NCI-H748 (cell line): ENCODE results near the gene CCDC89.

ENCODE experiments used
- DNase-seq: peaks from one replicate; lab custom pipeline; 2025; ENCODE audit not compliant: unreplicated experiment; lab: John Stamatoyannopoulos, UW

CCDC89 gene

DNA sequence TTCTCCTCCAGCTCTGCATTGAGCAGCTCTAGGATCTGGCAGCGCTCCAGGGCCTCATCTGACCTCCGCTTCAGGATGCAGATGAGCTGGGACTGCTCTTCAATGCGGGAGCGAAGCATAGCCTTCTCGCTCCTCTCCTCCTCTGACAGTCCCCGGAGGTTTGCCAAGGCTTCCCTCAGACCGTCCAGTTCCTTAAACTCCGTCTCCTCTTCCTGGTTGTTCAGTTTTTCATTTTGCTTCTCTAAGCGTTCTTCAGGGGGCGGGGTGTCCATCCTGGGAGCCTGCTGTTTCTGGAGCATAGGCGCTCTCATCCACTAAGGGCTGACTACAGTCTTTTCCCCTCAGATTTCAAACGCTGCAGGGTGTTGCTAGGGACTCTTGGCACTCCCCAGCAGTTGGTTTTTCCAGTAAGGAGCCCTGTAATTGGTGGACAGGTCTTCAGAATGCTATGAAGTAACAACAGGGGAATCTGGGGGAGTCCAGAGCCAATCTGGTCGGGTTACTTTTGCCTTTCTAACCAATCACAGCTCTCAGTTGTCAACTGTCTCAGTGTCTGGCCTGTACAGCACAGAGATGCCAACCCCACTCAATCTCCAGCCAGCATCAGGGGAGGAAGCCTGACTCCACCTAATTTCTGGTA is at the start of gene CCDC89:
Gene CCDC89 (minus strand): TSS at position 376 of the 640 bp plus-strand sequence. CDS start 65 bp downstream, at position 311.
- peak; percentile 94 for DNase-seq

DNA sequence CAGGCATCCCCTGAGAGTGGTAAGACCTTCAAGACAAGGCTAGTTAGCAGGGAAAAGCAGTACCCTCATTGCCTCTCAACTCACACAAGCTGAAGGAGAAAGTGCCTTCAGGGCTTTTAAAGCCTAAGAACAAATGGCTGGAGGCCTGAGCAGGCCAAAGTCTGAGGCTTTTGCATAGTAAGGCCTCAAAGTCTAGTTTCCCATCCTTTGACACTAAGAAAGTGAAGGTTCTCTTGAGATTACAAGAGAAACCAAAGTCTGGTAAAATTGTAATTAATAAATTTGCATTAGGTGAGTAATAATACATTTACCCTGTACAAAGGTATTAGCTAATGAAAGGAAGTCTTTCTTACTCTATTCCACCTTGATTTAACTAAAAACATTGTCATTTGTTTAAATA is 47.0 kb upstream of the CCDC89 start:
- no peak for DNase-seq

DNA sequence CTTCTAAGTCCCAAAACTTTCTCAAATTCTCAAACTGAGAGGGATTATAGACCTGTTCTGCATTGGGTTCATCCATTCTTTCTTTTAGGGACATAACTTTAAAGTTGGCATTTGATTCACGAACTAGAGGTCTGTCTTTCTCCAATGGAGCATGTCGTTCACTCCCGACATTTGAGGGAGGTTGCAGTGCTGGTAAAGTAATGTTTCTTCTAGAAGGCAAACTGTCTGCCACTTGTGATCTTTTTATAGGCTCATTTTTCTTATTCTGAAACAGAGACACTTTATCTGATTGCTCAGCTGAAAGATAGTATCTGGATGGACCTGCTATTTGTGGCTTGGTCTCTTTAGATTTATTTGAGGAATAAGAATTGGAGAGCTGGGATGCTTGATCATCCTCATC is 40.4 kb upstream of the CCDC89 start:
- no peak for DNase-seq

DNA sequence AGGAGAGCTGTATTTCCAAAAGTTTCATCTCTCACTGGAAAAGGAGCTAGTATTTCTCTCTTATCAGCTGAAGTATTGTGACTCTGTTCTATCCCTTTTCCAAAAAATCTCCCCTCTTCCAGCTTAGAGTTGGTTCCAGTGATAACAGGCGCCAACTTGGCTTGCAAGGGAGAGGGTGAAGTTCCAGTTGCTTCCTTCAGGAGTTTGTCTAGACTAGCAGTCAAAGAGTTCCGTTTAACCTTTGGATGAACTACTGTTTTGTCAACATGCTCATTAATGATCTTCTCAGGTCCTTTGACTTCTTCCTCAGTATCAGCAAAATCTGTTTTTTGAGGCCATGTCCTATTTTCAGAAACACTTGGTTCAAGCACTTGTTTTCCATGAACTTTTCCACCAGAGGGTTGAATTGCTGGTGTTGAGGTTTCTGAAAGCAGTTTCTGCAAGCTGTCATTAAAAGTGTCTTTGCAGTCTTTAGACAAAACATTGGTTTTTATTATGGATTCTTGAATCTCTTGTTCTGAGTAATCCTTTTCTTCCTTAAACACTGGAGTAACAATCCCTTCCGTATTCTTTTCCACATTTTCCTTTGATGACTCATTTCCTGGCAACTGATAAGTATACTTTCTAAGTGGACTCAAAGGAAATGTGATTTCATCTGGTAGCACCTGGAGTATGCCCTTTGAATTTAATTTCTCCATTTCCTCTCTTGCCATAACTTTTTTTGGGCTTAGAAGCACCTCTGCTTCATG is 39.7 kb upstream of the CCDC89 start:
- DNase-seq: no peak

DNA sequence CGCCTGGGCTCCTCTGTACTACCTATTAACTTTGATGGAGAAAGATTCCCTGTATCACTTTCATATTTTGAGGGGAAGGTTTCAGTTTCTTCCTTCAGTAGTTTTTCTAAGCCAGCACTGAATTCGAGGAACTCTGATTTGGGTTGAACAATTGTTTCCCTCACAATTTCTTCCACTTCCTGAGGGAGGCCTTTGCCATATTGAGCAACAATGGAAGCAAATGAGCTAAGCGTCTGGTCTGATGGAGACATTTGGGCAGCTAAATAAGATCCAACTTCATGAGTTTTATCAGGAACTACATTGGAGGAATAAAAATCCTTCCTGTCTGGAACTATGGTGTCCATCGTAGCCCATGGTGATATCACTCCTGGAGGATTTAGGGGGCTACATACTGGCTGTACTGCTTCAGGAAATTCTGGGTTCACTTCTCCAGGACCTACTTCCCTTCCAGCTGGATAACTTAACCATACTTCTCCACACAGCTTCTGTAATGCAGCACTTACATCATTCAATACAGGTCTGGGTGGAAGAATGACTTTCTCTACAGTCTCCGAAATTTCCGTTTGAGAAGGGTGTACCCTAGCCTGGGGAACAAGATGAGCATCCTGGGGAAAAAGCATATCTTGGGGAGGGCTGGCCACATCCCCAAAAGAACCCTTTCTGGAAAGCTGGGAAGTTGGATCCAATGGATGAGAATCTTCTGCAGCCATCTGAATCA is 38.9 kb upstream of the CCDC89 start:
- no peak for DNase-seq

DNA sequence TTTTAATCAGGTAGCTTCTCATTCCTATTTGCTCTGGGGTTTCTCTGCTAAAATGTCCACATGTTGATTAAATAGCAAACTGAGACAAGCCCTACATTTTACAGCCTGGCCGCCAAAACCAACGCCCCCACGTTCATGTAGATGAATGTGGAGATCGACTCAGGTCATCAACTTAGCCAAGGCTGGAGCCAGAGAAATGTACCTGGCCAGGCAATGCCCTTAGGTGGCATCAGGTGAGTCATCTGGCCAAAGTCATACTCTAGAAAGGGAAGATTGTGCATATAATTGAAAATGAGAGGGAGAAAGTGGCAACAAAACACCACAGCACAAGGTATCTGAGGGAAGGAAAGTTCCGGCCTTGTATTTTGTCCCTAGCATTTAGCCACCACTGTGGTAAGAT is 37.1 kb upstream of the CCDC89 start:
- DNase-seq: no peak

DNA sequence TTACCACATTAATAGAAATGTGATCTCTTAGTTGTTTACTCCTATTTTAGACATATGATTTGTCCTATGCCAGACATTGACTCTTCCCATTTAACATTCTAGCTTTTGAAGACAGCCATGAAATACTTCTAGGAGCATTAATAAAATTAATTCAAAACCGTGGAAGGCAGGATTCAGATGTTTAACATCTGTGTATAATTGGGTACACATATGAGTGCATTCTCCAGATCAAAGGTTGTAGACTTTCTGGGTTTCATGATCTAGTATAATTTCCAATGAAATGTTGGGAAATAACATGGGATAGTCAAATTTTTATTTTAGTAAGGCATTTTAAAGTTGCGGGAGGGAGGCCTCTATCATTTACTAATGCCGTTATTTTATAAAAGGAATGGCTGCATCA is 35.2 kb upstream of the CCDC89 start:
- no peak for DNase-seq

DNA sequence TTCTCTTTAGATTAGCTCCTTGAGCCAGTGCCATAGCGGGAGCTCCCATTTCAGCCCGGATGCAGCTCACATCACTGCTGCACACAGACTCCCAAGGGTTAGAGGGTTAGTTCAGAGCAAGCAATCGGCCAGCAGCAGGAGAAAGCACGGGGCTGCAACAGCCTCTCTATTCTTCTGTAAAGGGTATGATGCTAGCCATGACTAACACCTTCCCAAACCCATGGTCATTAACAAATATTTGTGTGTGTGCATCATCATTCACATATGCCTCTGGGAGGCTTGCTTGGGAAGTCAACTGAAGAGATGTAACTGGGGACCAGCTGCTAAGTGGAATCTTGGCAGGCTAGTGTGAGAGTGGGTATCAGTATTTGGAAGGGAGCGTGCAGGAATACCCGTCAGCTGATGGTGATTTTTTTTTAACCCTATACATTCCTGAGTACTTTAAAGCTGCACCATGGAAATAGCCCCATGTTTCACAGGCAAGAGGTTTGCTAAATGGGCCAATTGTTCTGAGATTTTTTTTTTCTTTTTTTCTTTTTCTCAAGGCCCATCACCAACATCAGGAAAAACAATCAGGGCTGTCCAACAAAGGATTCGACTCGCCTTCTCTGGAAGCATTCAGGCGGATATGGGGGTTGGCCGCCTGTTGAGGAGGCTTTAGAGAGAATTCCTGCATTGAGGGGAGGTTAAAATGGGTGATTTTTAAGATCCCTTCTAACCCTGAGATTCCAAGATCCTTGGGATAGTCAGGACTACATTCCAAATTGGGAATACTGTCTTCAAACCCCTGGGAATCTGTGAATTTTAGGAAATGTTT is 33.2 kb upstream of the CCDC89 start:
- peak; percentile 7 for DNase-seq

DNA sequence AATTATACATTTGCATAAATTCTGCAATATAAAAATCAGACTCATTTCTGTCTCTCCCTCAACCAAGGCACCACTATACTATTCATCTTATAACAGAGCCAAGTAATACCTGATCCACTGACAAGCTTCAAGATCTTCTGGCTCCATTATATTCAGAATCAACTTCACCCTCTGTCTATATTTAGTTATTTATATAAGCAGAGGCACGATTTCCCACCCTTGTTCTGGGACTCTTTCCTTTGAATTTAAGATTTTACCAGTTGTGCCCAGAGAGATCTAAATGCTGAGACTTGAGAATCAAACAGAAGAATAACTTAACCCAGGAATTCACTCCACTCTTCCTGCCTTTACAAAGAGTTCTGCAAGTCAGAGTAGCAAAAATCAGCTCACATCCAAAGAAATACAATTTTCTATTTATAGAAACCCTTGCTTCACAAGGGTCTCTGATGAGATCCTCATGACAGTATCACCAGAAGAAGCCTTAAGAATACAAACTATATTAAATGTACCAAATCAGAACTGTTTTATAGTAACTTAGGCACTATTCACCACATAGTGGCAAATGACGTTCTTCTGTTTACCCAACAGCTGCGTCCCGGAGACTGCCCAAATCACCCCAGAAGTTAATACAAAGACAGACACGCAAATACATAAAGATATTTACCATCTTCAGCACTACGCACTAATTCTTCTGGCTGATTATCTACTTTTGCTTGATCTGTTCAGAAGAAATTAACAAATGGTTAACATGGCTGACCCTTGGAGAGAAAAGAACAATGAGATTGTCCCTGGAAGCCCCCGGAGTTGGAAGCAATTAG is 32.3 kb upstream of the CCDC89 start:
- DNase-seq: no peak

DNA sequence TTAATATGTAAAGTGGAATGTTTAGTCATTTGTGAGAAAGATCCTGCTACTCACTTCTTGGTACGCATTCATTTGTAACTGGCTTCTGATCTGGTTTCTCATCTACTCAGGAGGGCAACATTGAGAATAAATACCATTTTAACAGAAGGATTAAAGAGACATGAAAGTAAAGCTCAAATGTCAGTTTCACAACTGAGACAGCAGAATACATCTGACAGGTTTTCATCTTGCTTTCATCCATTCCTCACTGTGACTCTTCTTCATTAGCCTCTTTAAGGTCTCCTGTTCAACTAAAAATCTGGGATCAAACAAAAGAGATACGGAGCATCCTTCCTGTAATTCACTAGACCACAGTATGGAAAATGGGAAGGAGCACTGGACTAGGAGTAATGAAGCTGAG is 31.4 kb upstream of the CCDC89 start:
- DNase-seq: no peak

DNA sequence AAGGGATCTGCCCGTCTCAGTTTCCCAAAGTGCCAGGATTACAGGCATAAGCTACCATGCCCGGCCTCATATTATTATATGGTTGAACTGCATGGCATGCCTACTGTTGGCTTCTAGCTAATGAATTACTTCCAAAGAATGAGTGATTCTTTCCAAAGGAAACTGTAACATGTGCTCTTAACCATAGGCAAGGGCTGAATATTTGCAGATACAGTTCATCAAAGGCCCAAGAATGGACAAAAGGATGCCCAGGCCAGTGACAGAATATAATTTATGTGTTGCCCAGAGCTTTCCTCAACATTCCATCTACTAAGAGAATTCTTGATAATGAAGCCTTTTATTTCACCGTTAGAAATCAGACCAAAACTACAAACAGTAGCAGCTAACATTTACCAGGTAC is 27.0 kb upstream of the CCDC89 start:
- DNase-seq: no peak

DNA sequence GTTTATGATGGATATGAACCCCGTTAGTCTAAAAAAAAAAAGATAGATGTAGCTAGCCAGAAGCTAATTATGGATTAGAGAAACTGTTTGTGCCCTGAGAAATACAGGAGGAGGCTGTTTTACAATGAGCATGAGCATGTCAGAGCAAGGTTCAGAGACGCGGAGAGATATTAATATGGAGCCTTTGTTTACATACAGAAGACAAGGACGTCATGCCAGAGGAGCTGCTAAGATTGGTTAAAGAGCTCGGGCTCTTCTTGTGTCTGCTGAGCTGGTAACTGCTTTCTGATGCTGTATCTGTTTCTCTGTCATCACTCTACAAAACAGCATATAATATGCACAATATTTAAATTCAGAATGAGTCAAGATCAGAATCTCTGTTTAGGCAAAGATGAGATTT is 24.9 kb upstream of the CCDC89 start:
- DNase-seq: no peak

DNA sequence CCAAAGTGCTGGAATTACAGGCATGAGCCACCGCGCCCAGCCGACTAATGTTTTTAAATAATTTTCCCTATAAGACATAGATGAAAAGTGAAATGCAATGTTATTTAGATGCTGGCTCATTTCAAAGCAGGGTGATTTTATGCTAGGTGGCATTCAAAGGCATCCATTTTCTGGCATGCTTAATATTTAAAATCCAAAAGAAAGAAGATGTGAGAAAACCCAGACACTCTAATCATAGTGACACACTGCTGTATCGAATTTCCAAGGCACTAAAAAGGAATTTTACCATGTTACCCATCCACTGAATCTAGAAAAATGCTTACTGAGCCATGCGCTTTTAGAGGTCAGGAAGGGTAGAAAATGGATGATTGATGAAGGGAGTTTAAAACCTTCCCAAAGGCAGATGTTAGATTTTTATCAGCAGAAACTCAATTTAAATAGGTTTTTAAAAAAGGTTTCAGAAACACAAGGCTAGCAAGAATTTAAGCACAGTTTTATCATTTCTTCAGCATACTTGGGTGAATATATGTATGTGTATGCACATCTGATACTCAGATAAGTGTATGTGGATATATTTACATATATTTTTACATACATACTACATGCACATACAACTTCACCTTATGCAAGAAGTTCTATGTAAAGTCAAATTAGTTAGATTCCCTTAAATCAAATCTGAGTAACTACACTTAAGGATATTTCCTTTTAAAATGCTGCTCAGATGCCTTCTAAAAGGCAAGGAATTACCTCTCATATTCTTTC is 24.1 kb upstream of the CCDC89 start:
- no peak for DNase-seq

DNA sequence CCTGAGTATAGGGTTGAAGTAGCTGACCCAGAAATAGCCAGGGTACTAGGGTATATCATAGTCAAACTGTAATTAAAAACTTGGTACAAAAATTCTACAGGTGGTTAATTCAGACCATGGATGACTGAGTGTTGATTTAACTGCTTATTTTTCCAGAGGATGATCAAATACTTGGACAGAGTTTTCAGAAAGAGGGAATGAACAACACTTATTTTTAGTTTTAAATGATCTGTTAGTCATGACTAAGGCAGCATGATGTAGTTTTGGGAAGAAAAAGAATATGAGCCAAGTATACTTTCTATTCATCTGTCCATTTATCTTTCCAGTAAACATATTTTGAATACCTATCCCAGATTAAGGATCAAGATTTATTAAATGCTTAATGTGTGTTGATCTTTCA is 19.8 kb upstream of the CCDC89 start:
- no peak for DNase-seq

DNA sequence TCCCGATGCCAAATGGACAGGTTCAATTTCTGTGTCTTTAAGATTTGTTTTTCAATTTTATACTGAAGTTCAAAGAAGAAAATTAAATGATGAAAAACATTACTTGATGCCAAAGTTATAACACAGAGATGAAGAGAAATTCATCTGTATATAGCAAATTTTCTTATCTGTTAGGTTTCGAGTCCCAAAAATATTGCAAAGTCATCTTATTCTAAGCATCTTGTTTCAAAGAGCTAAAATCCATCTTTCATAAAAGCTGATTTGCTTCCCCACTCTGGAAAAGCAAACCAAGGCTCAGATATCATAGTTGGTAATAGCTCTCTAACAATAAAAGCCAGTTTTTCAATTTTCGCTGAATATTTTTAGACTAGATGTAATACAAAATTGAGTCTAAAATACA is 19.0 kb upstream of the CCDC89 start:
- no peak for DNase-seq

DNA sequence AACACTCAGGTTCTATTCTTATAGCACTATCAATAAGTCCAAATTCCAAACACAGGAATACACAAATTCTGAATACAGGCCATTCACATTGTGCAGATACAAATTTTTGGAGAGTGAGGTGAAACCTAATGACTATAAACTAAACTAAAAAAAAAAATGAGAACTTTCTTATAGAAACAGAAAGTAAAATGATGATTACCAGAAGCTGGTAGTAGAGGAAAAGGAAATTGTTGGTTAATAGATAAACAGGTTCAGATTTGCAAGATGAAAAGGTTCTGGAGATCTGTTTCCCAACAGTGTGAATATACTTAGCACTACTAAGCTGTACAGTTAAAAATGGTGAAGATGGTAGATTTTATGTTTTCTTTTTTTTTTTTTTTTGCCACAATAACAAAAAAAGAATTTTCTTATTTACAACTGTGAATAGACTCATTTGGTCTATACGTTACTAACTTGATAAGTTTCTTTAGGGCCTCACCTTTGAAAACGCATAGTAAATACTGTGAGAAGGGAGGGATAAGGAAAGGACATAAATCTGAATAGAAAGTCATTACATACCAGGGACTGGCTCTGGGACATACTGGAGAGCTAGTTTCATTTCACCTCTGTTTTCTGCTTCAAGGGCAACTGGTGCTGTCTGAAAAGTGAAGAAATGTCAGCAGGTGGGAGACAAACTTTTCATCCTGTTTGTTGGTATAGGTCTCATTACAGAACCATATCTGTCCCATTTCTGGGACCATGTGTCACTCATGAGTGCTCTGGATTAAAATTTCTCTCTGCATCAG is 14.2 kb upstream of the CCDC89 start:
- DNase-seq: no peak

DNA sequence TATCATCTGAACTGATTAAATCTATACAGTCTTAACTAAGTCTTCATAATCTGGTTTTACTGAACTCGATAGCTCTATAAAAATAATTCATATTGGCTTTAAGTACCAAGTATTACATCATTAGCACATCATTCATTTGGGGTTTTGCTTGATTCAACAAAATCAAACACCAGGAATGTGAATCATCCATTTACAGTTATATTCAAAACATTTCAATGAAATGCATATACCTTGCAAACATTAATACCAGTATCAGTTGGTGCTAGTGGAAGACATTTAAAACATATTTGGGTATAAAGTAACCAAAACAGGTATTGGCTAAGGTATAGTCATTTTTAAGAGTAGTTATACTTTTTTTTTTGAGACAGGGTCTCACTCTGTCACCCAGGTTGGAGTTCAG is 12.2 kb upstream of the CCDC89 start:
- no peak for DNase-seq

DNA sequence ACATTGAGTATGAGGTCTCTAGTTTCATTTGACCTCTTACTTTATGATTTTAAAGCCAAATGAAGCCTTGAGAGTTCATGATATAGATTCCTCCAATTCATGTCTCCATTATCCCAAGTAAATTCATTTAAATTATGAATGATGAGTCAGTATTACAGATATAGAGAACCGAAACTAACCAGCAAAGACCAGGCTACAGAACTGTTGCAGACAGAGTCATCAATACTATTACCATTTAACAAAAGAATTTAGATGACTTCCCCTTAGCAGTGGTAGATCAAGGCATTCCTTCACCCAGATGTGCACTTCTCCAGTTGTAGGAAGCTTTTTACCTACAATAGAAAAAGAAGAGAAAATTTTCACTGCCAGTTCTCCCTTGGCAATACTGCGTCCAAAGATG is 11.8 kb upstream of the CCDC89 start:
- no peak for DNase-seq

DNA sequence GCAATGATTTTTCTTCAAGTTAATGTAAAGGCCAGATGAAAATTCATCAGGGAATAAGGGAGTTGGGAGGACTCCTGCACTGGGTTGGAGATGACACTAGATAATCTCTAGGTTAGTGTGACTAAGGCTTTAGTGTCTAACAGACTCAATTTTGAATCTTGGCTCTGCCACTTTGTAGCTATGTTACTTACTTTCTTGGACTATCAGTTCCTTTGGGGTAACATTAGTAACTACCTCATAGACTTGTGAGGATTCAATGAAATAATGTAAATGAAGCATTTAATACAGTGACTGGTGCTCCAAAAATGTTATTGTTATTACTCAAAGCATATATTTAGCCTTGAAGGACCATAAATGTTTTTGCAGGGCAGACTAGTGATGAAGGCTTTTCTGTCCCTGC is 9.6 kb upstream of the CCDC89 start:
- DNase-seq: no peak
